Measurements from ENCODE around the gene PLD5.

- TF ChIP-seq CTCF (IDR thresholded peaks at IDR 0.05; ENCODE audit: low read length) (no peak), EZH2 (IDR thresholded peaks at IDR 0.05; ENCODE audit: borderline replicate concordance, low read length) (no peak)
These were observed 98.1 kb downstream of the PLD5 start for GRCh38 chr1:242426271-242426905.

All from OCI-LY1 (cell line).